HG03095 (cell line): ENCODE results near the gene MRPL38.
"Not testable (repeated sequence)": the region's sequence is repeated elsewhere in the genome, so short reads cannot be mapped to it uniquely, and the experiment has no call there.

Experiments
- ATAC-seq: cut with Tn5 transposase; IDR thresholded peaks from one replicate; pipeline ENCODE4 v1.9.1; 2021; ENCODE audit warnings: moderate library complexity; ENCODE audit not compliant: unreplicated experiment

The MRPL38 gene

DNA sequence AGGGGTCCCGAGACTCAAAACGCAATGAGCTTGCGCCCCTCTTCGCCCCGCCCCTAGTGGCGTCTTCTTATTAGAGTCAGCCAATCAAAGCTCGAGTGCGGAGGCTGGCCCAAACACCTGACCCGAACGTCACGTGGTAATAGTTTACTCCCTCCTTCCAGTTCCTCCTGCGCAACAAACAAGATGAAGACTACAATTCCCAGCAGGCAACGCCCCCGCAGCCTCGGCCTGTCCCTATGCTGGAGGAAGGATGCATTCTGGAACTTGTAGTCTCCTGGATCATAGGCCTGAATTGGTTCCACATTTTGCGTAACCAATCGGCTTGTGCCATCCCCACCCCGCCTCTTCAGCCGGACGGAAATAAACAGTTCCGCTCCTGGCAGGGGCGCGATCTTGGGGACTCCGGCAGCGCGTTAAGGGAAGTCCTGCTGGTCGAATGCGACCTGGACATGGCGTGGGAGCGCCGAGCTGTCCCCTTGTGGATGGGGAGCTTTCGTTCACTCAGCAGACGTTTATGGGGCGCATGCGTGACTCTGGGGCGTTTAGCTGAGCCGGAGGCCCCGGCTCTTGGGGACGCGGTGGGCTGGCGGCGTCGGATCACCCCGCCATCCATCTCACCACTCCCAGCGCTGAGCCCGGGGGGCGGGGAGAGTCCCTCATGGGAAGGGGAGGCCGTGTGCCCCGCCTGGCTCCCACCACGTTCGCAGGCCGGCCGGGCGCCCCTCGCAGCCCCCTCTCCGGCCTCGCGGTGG is 49.2 kb downstream of the MRPL38 start, which contains the start of gene WBP2:
TSS of gene WBP2 (minus strand) at position 26 of the 752 bp plus-strand sequence. CDS start 38 bp downstream, outside the sequence.
- ATAC-seq, result peak; percentile 77

GRCh38 chr17:75854881-75855309 is 49.8 kb downstream of the MRPL38 start:
- ATAC-seq, result no peak

DNA sequence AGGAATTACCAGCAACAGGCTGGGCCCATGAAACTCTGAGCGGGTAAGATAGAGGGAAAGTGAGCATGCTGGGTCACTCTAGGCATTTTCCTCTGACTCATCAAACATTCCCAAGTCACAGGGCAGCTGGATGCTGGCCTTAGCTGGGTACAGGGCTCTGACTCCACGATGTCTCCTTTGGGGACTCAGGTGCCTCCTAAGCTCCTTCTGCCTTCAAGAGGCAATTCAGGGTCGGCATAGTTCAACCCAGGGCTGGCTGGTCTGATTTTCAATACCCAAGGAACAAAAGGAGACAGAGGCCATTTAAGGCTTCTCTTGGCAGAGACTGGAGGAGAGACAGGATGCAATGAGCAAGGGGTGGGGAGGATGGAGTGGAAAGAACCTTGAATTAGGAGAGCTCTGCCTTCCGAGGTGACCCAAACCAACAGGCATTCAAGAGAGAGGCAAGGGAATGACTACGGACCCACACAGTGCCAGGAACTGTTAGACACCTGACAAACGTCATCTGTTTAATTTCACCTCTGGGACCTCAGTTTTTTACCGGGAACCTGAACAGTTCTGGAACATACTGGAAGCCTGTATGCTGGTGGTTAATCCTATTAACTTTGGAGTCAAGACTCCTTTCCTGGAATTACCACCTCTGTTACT is 50.5 kb downstream of the MRPL38 start:
- ATAC-seq, result no peak

DNA sequence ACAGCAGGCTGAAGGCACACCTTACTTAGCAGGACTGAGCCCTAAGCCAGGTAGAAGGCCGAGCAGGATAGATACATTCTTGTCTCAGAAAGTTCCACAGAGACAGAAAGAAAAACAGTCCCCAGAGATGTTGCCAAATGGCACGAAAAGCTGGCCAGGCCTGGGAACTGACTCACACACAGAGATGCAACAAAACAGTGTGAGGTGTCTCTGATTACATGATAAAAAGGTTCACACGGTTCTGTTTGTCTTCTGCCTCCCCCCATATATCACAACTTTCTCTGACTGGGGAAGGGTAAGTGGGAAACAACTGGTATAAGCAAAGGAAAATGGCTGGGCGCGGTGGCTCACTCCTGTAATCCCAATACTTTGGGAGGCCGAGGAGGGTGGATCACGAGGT is 51.3 kb downstream of the MRPL38 start:
- no peak for ATAC-seq

DNA sequence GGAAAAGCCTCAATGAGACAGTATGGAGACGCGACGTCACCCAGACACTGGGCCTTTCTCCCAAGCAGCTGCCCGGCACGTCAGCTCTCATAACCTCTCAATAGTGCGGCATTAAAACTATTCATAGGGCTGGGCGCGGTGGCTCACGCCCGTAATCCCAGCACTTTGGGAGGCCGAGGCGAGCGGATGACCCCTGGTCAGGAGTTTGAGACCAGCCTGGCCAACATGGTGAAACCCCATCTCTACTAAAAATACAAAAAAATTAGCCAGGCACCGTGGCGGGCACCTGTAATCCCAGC is 53.0 kb downstream of the MRPL38 start:
- ATAC-seq, result not testable (repeated sequence)

DNA sequence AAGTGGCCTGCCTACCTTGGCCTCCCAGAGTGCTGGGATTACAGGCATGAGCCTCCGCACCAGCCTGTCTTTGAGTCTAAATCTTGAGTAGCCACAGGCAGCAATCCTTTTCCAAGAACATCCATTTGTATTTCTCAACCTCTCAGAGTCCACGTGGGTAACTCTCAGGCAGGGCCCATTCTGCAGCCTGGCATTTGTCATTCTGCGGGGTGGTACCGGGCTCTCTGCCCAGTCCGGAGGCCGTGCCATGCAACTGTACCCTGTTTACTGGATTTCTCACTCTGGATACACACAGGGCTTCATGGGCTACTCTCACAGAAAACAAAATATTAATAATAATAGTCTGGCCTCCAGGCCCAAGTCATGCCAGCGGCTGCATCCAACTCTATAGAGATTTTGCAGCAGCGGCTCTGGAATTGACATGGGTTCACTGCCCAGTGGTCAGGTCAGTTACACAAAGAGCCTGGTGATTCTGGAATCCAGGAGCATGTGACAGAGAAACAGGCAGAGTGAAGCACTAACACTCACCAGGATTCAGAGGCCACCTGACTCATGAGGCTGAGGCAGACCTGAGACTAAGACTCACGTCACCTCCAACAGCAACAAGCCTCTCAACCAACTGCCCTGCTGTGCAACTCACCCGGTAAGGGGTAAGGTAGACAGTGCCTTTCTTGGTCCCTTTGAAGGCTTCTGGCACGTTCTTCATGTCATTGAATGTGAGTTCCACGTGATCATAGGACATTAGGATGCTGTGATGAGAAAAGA is 53.6 kb downstream of the MRPL38 start:
- no peak for ATAC-seq

GRCh38 chr17:75849724-75850123 is 55.0 kb downstream of the MRPL38 start:
- no peak for ATAC-seq

GRCh38 chr17:75849279-75849646 is 55.4 kb downstream of the MRPL38 start:
- no peak for ATAC-seq
